ENCODE data around the gene TMEM238. TPM values are rescaled to one million over a fixed set of nuclear protein-coding genes. Genes with fewer than 3 reads are reported as not detected.
A peak's percentile ranks its signal among the peaks of the same experiment; 100 is the strongest.
"Not testable (repeated sequence)": the region's sequence is repeated elsewhere in the genome, so short reads cannot be mapped to it uniquely, and the experiment has no call there.

TMEM238 gene
- total RNA-seq, 4 donors from 2014 or later, result 0.83 to 2.3 TPM; not detected in 2

GRCh38 chr19:55419103-55419502 lies 35.0 kb upstream of the TMEM238 start:
- H3K9me3 ChIP-seq, result no peaks in the 10 kb centered on the region
- intact Hi-C loops (cut with DNase I; ENCODE audit: low total_unique reads), result no loop called here
- H3K27ac ChIP-seq, result no peak overlapping the region
- H3K4me1 ChIP-seq, result no peaks in the 10 kb centered on the region
- H3K27me3 ChIP-seq, result no peaks in the 10 kb centered on the region
- no peak for DNase-seq
- TF ChIP-seq, protein P1, sequence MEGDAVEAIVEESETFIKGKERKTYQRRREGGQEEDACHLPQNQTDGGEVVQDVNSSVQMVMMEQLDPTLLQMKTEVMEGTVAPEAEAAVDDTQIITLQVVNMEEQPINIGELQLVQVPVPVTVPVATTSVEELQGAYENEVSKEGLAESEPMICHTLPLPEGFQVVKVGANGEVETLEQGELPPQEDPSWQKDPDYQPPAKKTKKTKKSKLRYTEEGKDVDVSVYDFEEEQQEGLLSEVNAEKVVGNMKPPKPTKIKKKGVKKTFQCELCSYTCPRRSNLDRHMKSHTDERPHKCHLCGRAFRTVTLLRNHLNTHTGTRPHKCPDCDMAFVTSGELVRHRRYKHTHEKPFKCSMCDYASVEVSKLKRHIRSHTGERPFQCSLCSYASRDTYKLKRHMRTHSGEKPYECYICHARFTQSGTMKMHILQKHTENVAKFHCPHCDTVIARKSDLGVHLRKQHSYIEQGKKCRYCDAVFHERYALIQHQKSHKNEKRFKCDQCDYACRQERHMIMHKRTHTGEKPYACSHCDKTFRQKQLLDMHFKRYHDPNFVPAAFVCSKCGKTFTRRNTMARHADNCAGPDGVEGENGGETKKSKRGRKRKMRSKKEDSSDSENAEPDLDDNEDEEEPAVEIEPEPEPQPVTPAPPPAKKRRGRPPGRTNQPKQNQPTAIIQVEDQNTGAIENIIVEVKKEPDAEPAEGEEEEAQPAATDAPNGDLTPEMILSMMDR (IDR thresholded peaks at IDR 0.05), result no peak
- no peak for TF ChIP-seq POLR2A (IDR thresholded peaks at IDR 0.05)
- H3K4me3 ChIP-seq, result no peak overlapping the region
- H3K36me3 ChIP-seq, result no peaks in the 10 kb centered on the region

- no peaks in the 10 kb centered on the region for H3K27me3 ChIP-seq
- H3K9me3 ChIP-seq, result no peaks in the 10 kb centered on the region
- TF ChIP-seq, protein P1 (IDR thresholded peaks at IDR 0.05), result peak; percentile 37 to 60 (median 48)
- TF ChIP-seq POLR2A (IDR thresholded peaks at IDR 0.05), result no peak
- peak in 1 of 2 donors; percentile 33 for DNase-seq
- no peak overlapping the region for H3K27ac ChIP-seq
- intact Hi-C loops (cut with DNase I; ENCODE audit: low total_unique reads), result no loop called here
- no peak overlapping the region for H3K4me3 ChIP-seq
- no peaks in the 10 kb centered on the region for H3K36me3 ChIP-seq
- H3K4me1 ChIP-seq, result no peaks in the 10 kb centered on the region
These were observed 34.1 kb upstream of the TMEM238 start for GRCh38 chr19:55418185-55418584.

GRCh38 chr19:55410168-55410567 lies 26.1 kb upstream of the TMEM238 start:
- Histone ChIP-seq H3K27me3 (no peaks in the 10 kb centered on the region), H3K4me3 (no peak overlapping the region), H3K9me3 (no peaks in the 10 kb centered on the region), H3K27ac (no peak overlapping the region), H3K4me1 (peaks cover 0 to 7% of the 10 kb centered on the region in 2 donors), H3K36me3 (no peaks in the 10 kb centered on the region)
- TF ChIP-seq, protein P1 (IDR thresholded peaks at IDR 0.05), result no peak
- TF ChIP-seq POLR2A (IDR thresholded peaks at IDR 0.05), result no peak
- no peak for DNase-seq
- intact Hi-C loops (cut with DNase I; ENCODE audit: low total_unique reads), result no loop called here

DNA sequence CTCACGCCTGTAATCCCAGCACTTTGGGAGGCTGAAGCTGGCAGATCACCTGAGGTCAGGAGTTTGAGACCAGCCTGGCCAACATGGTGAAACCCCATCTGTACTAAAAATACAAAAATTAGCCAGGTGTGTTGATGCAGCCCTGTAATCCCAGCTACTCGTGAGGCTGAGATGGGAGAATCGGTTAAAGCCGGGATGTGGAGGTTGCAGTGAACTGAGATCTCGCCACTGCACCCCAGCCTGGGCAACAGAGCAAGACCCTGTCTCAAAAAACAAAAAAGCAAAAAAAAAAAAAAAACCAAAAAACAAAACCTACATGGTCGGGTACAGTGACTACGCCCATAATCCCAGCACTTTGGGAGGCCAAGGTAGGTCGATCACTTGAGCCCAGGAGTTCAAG lies 25.1 kb upstream of the TMEM238 start:
- H3K9me3 ChIP-seq; H3K36me3 ChIP-seq; H3K4me3 ChIP-seq; H3K27ac ChIP-seq; intact Hi-C loops (cut with DNase I; ENCODE audit: low total_unique reads); DNase-seq; H3K4me1 ChIP-seq; H3K27me3 ChIP-seq: not testable (repeated sequence)

DNA sequence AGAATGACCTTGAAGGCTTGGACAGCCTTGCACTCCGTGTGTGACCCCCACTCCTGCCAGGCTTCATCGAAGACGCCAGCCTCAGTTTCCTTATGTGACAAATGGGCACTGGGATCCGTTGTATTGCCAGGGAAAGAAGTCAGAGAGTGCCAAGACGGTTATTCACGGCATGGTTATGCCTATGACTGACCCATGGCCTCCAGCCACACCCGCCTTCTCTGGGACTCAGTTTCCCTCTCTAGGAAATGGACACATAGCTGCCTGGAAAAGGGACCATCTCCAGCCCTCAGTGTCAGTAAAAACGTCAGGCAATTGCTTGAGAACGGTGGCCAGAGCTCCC lies 24.4 kb upstream of the TMEM238 start:
- Histone ChIP-seq H3K4me1 (peaks cover 0 to 7% of the 10 kb centered on the region in 2 donors), H3K4me3 (peak overlapping the region; percentile 29 to 90), H3K9me3 (no peaks in the 10 kb centered on the region), H3K36me3 (no peaks in the 10 kb centered on the region), H3K27me3 (no peaks in the 10 kb centered on the region), H3K27ac (peak overlapping the region; percentile 95 to 98)
- no peak for DNase-seq
- TF ChIP-seq POLR2A (IDR thresholded peaks at IDR 0.05), result no peak
- TF ChIP-seq, protein P1 (IDR thresholded peaks at IDR 0.05), result no peak
- intact Hi-C loops (cut with DNase I; ENCODE audit: low total_unique reads), result no loop called here
